ENCODE data around the gene FAM13A. TPM values are rescaled to one million over a fixed set of nuclear protein-coding genes. Genes with fewer than 3 reads are reported as not detected.

FAM13A gene
- total and polyA plus RNA-seq, 2 of the 8 experiments (the other 6 are each of a cell fraction or from before 2014, with no cell fraction given), result 7.1 to 16.5 TPM

- no peaks in the 10 kb centered on the region for H4K20me1 ChIP-seq (replicated peaks in 1 of 2; ENCODE audit: control insufficient read depth in 1 of 2, insufficient read depth in 2 of 2, low read length in 2 of 2)
- peaks cover 13 to 18% of the 10 kb centered on the region in 2 experiments for H3K9me3 ChIP-seq (ENCODE audit: insufficient read depth in 2 of 2, low read depth in 1 of 2, low read length in 1 of 2)
- no peak overlapping the region for H2BK120ac ChIP-seq (replicated peaks; ENCODE audit: low read depth, low read length)
- H3K18ac ChIP-seq (ENCODE audit: extremely low read depth, low read length), result no peak overlapping the region
- POLR2A ChIA-PET (ENCODE audit: partially characterized antibody), result no interaction called here
- no peak overlapping the region for H2AFZ ChIP-seq (ENCODE audit: low read length)
- H3K36me3 ChIP-seq (ENCODE audit: control insufficient read depth in 2 of 4, insufficient read depth in 4 of 4, low read length in 3 of 4), result peaks cover 0 to 3% (median 0%) of the 10 kb centered on the region in 4 experiments; a peak in 1 of 8 replicates
- no peak overlapping the region for H3K14ac ChIP-seq (ENCODE audit: insufficient read length)
- CTCF ChIA-PET (ENCODE audit: partially characterized antibody), result interaction anchor here (1.6 kb wide), 1 partner anchor 13 kb away, joined by 4 read pairs; no protein-coding TSS in a partner anchor
- H3K4me1 ChIP-seq (replicated peaks in 1 of 4; ENCODE audit: control insufficient read depth in 3 of 4, insufficient read depth in 4 of 4, low read length in 3 of 4), result no peaks in the 10 kb centered on the region
- no peak overlapping the region for H3K9ac ChIP-seq (replicated peaks in 1 of 4; ENCODE audit: extremely low read depth in 1 of 4, low read depth in 3 of 4, low read length in 3 of 4)
- no peak overlapping the region for H2AK5ac ChIP-seq (ENCODE audit: low read depth, low read length)
- H3K56ac ChIP-seq (replicated peaks; ENCODE audit: insufficient read length, low read depth, low read length), result no peak overlapping the region
- H3K79me2 ChIP-seq (ENCODE audit: control insufficient read depth in 1 of 2, insufficient read depth in 2 of 2, low read length in 2 of 2), result peaks cover 0 to 66% of the 10 kb centered on the region in 2 experiments; a peak in 3 of 4 replicates
- no peaks in the 10 kb centered on the region; the same call in 1 of the 2 replicates for H3K79me1 ChIP-seq (ENCODE audit: low read depth, low read length)
- DNase-seq (ENCODE audit: low read depth in 1 of 2, low spot score in 2 of 2) (no peak), FAIRE-seq (no peak)
- H2BK12ac ChIP-seq (ENCODE audit: low read depth, low read length), result no peak overlapping the region
- no peaks in the 10 kb centered on the region for H3K27me3 ChIP-seq (replicated peaks in 1 of 4; ENCODE audit: control insufficient read depth in 3 of 4, extremely low read depth in 1 of 4, insufficient read depth in 3 of 4, low read length in 3 of 4)
- WGBS, 2 experiments (ENCODE audit: extremely low coverage in 1 of 2, insufficient coverage in 1 of 2, insufficient read length in 1 of 2, insufficient replicate concordance in 2 of 2, low coverage in 1 of 2, low lambda C conversion rate in 2 of 2, missing lambda C conversion rate in 1 of 2), result 100% methylated on average over 2 of the region's 2 CpGs; no CpG with 5 or more reads in 1 of the 2 experiments
- no peak overlapping the region for H2BK15ac ChIP-seq (ENCODE audit: low read length)
- H4K8ac ChIP-seq (ENCODE audit: extremely low read depth, insufficient read depth, low read length), result no peak overlapping the region
- no peak overlapping the region for H3K4me2 ChIP-seq (ENCODE audit: insufficient read depth in 1 of 2, low read depth in 2 of 2, low read length in 2 of 2)
- no peak overlapping the region for H3K4me3 ChIP-seq (ENCODE audit: extremely low read depth in 1 of 4, insufficient read depth in 2 of 4, low read depth in 3 of 4, low read length in 4 of 4)
- no peak overlapping the region for H3K23ac ChIP-seq (ENCODE audit: insufficient read length)
- H3K4ac ChIP-seq (replicated peaks; ENCODE audit: insufficient read length, low read depth, low read length), result no peak overlapping the region
- H4K91ac ChIP-seq (replicated peaks; ENCODE audit: insufficient read length, low read length), result no peak overlapping the region
- H2BK5ac ChIP-seq (ENCODE audit: low read depth, low read length), result no peak overlapping the region
- no peaks in the 10 kb centered on the region for H3K23me2 ChIP-seq (ENCODE audit: low read depth, low read length)
- no peak overlapping the region for H4K5ac ChIP-seq (ENCODE audit: insufficient read length, low read depth, low read length)
- no peak overlapping the region for H2BK20ac ChIP-seq (ENCODE audit: low read length)
- H3K27ac ChIP-seq (ENCODE audit: low read depth, low read length), result no peak overlapping the region
- no peak for TF ChIP-seq BCL11A (IDR thresholded peaks at IDR 0.05; ENCODE audit: low read depth in 2 of 2, low read length in 2 of 2)
- TF ChIP-seq CTCF (IDR thresholded peaks at IDR 0.05; ENCODE audit: control extremely low read depth in 1 of 3, insufficient read depth in 1 of 3, low read depth in 1 of 3, low read length in 3 of 3), result no peak
- no peak for TF ChIP-seq JUND (IDR thresholded peaks at IDR 0.05; ENCODE audit: low read length)
- TF ChIP-seq SP2 (IDR thresholded peaks at IDR 0.05; ENCODE audit: low read length), result no peak
- no peak for TF ChIP-seq BRCA1 (IDR thresholded peaks at IDR 0.05; ENCODE audit: low read depth, low read length)
- no peak for TF ChIP-seq RFX5 (IDR thresholded peaks at IDR 0.05; ENCODE audit: borderline replicate concordance, low read depth, low read length)
- TF ChIP-seq MAX (IDR thresholded peaks at IDR 0.05), result no peak
- TF ChIP-seq POLR2AphosphoS5 (IDR thresholded peaks at IDR 0.05; ENCODE audit: low read depth, low read length), result no peak
- TF ChIP-seq TAF1 (IDR thresholded peaks at IDR 0.05; ENCODE audit: low read depth, low read length), result no peak
- TF ChIP-seq CREB1 (IDR thresholded peaks at IDR 0.05), result no peak
- TF ChIP-seq ATF2 (IDR thresholded peaks at IDR 0.05; ENCODE audit: low read length), result no peak
Measured at GRCh38 chr4:89036535-89036934, 20.4 kb downstream of the FAM13A start.

All from H1 (cell line).